Daoy (cell line): Measurements from ENCODE around the gene GPR32. TPM values are rescaled to one million over a fixed set of nuclear protein-coding genes. Genes with fewer than 3 reads are reported as not detected.
"Not testable (repeated sequence)": the region's sequence is repeated elsewhere in the genome, so short reads cannot be mapped to it uniquely, and the experiment has no call there.

Source experiments
- DNase-seq: peaks from one replicate; pipeline ENCODE4 v3.0.0-alpha.2; 2015; ENCODE audit warnings: low read depth
- total RNA-seq: library from RNA; depleted of rRNA; stranded (reverse); fragments of >200 nt; shearing (Covaris generic); gene quantifications from 2 replicates; pipeline ENCODE4 v1.2.3, GENCODE V29; 2014; rRNA removed

Gene GPR32
- total RNA-seq, 1 experiment from 2014 or later = not detected

GRCh38 chr19:50799547-50799851 lies 29.2 kb downstream of the GPR32 start:
- no peak for DNase-seq

- DNase-seq = no peak
These were observed 30.8 kb downstream of the GPR32 start for GRCh38 chr19:50801107-50801506.

GRCh38 chr19:50803633-50804419 lies 33.6 kb downstream of the GPR32 start:
- DNase-seq = peak; percentile 38

- peak; percentile 99 for DNase-seq
These were observed 34.4 kb downstream of the GPR32 start for GRCh38 chr19:50804420-50805272.

GRCh38 chr19:50808856-50809255 lies 38.6 kb downstream of the GPR32 start:
- DNase-seq = no peak

- not testable (repeated sequence) for DNase-seq
These were observed 41.5 kb downstream of the GPR32 start for GRCh38 chr19:50811622-50812238.

GRCh38 chr19:50812474-50812873 lies 42.2 kb downstream of the GPR32 start:
- no peak for DNase-seq

GRCh38 chr19:50814883-50815282 lies 44.6 kb downstream of the GPR32 start:
- no peak for DNase-seq

GRCh38 chr19:50815439-50815838 lies 45.2 kb downstream of the GPR32 start:
- no peak for DNase-seq

- DNase-seq = peak; percentile 79
These were observed 47.9 kb downstream of the GPR32 start for GRCh38 chr19:50817941-50818858.

GRCh38 chr19:50818859-50819472 lies 48.7 kb downstream of the GPR32 start:
- DNase-seq = no peak

GRCh38 chr19:50819636-50820035 lies 49.4 kb downstream of the GPR32 start:
- DNase-seq = no peak

- no peak for DNase-seq
These were observed 49.8 kb downstream of the GPR32 start for GRCh38 chr19:50820086-50820485.

GRCh38 chr19:50820549-50821247 lies 50.4 kb downstream of the GPR32 start:
- no peak for DNase-seq

- no peak for DNase-seq
These were observed 51.0 kb downstream of the GPR32 start for GRCh38 chr19:50821248-50821612.

Other genes with a start within 250 kb of the GPR32 start
- gene LRRC4B, start 202.0 kb upstream of the GPR32 start, total RNA-seq = 1.8 and 5.6 TPM in 2 replicates
- 0.36 and 1.4 TPM in 2 replicates for gene SYT3, start 130.6 kb upstream of the GPR32 start, total RNA-seq
- gene C19orf81, start 121.0 kb upstream of the GPR32 start, total RNA-seq = 9.2 TPM in 1 of 2 replicates, not detected in the other
- gene SHANK1, start 50.7 kb upstream of the GPR32 start, total RNA-seq = 0.17 and 2.4 TPM in 2 replicates
- 47.6 and 56.9 TPM in 2 replicates for gene CLEC11A, start 47.1 kb upstream of the GPR32 start, total RNA-seq
- gene ACP4, start 20.0 kb downstream of the GPR32 start, total RNA-seq = not detected in 2 replicates
- gene KLK1, start 53.3 kb downstream of the GPR32 start, total RNA-seq = not detected in 2 replicates
- 1.0 TPM in 1 of 2 replicates, not detected in the other for gene KLK15, start 63.1 kb downstream of the GPR32 start, total RNA-seq
- not detected in 2 replicates for gene KLK3, start 84.5 kb downstream of the GPR32 start, total RNA-seq
- 0.06 and 0.48 TPM in 2 replicates for gene KLK2, start 103.0 kb downstream of the GPR32 start, total RNA-seq
- not detected in 2 replicates for gene KLK4, start 140.9 kb downstream of the GPR32 start, total RNA-seq
- gene KLK5, start 182.6 kb downstream of the GPR32 start, total RNA-seq = not detected in 2 replicates
- not detected in 2 replicates for gene KLK6, start 199.1 kb downstream of the GPR32 start, total RNA-seq
- gene KLK7, start 213.5 kb downstream of the GPR32 start, total RNA-seq = not detected in 2 replicates
- gene KLK8, start 231.1 kb downstream of the GPR32 start, total RNA-seq = not detected in 2 replicates
- 0.63 TPM in 1 of 2 replicates, not detected in the other for gene KLK10, start 249.2 kb downstream of the GPR32 start, total RNA-seq